Left lung (tissue), 10 donors: Measurements from ENCODE around the gene TXNDC8. TPM values are rescaled to one million over a fixed set of nuclear protein-coding genes. Genes with fewer than 3 reads are reported as not detected.

Experiments
- ATAC-seq: fragments of 200-7000 bp; cut with Tn5 transposase; one replicate; pipeline ENCODE4 v1.9.1; 2020; ENCODE audit warnings: moderate library complexity
- DNase-seq, 4 donors: peaks; one replicate each; pipeline ENCODE4 v3.0.0-alpha.2; 2013 to 2020
- H3K27ac ChIP-seq, 2 donors: fragments of 200-600 bp; sonication (generic) in 1 of 2; one replicate each; pipeline versions ENCODE4 v1.5.0 to v1.8.0; 2020 to 2021
- H3K27me3 ChIP-seq, 2 donors: fragments of 200-600 bp; sonication (generic) in 1 of 2; one replicate each; pipeline versions ENCODE4 v1.5.0 to v1.8.0; 2020 to 2021
- H3K36me3 ChIP-seq, 2 donors: fragments of 200-600 bp; sonication (generic) in 1 of 2; one replicate each; pipeline versions ENCODE4 v1.5.0 to v1.8.0; 2020 to 2021
- H3K4me1 ChIP-seq, 2 donors: fragments of 200-600 bp; one replicate each; pipeline ENCODE4 v1.8.0; 2021
- H3K4me3 ChIP-seq, 2 donors: fragments of 200-600 bp; sonication (generic) in 1 of 2; one replicate each; pipeline versions ENCODE4 v1.5.0 to v1.8.0; 2020 to 2021; ENCODE audit warnings: mild to moderate bottlenecking in 1 of 2
- H3K9me3 ChIP-seq, 2 donors: fragments of 200-600 bp; sonication (generic) in 1 of 2; one replicate each; pipeline versions ENCODE4 v1.5.0 to v1.8.0; 2020 to 2021
- intact Hi-C, 2 donors: fragments of 100-400 bp; cut with DNase I; formaldehyde crosslinking; loops; one replicate each; pipeline versions ENCODE4 v1.11.2 to v1.14.2; 2022
- polyA plus RNA-seq, 6 donors: library from polyadenylated mRNA; unstranded; fragments of 120-200 nt; gene quantifications; one replicate each; pipeline ENCODE4 v1.2.1, GENCODE V29; 2013; ENCODE audit not compliant: insufficient read length in 6 of 6
- total RNA-seq, 2 donors: library from RNA; stranded (reverse); fragmentation: NEBNext Ultra II Directional; extraction: Animal tissue kit (Norgen Biotek cat#: 25700); gene quantifications; one replicate each; pipeline ENCODE4 v1.2.1, GENCODE V29; 2021
- TF ChIP-seq, protein P1 (sequence below), 2 donors: fragments of 200-600 bp; sonication (generic) in 1 of 2; IDR thresholded peaks; one replicate each; pipeline versions ENCODE4 v1.5.0 to v1.8.0; 2021; ENCODE audit warnings: antibody characterized with exemption in 2 of 2
- donor health status: DM: no; HTN: yes; CAD: no.
- donor health status: DM: no; HTN: no; CAD: no.

The TXNDC8 gene
- total and polyA plus RNA-seq, 8 donors = not detected

DNA sequence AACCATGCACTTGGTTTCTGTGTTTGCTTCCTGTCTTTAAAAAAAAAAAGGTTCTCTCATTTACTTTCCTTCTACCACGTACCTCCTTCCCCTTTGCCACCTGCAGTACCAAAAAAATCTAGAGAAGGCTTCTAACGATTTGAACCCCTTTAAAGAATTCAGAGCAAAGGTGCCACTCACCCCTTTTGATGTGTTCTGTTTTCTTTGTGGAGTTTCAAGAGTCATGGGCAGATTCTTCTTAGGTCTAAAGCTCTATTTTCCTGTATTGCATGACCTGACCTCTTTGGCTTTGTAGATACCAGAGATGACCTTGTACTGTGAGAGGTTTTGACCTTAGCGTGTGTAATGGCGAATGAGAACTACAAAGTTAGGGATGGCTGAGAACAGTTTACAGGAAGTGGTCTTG, 29.0 kb downstream of the TXNDC8 start:
- H3K36me3 ChIP-seq = no peaks in the 10 kb centered on the region
- ATAC-seq (no peak), DNase-seq (no peak)
- peaks cover 0 to 15% of the 10 kb centered on the region in 2 donors for H3K9me3 ChIP-seq
- TF ChIP-seq, protein P1, sequence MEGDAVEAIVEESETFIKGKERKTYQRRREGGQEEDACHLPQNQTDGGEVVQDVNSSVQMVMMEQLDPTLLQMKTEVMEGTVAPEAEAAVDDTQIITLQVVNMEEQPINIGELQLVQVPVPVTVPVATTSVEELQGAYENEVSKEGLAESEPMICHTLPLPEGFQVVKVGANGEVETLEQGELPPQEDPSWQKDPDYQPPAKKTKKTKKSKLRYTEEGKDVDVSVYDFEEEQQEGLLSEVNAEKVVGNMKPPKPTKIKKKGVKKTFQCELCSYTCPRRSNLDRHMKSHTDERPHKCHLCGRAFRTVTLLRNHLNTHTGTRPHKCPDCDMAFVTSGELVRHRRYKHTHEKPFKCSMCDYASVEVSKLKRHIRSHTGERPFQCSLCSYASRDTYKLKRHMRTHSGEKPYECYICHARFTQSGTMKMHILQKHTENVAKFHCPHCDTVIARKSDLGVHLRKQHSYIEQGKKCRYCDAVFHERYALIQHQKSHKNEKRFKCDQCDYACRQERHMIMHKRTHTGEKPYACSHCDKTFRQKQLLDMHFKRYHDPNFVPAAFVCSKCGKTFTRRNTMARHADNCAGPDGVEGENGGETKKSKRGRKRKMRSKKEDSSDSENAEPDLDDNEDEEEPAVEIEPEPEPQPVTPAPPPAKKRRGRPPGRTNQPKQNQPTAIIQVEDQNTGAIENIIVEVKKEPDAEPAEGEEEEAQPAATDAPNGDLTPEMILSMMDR (IDR thresholded peaks at IDR 0.05) = no peak
- H3K27me3 ChIP-seq = no peaks in the 10 kb centered on the region
- intact Hi-C loops = no loop called here
- H3K27ac ChIP-seq = no peak overlapping the region
- no peak overlapping the region for H3K4me3 ChIP-seq
- H3K4me1 ChIP-seq = peaks cover 0 to 3% of the 10 kb centered on the region in 2 donors

- TF ChIP-seq, protein P1 (IDR thresholded peaks at IDR 0.05) = no peak
- H3K27me3 ChIP-seq = no peaks in the 10 kb centered on the region
- ATAC-seq = no peak
- peaks cover 0 to 10% of the 10 kb centered on the region in 2 donors for H3K9me3 ChIP-seq
- no peak overlapping the region for H3K4me3 ChIP-seq
- no peak for DNase-seq
- peaks cover 0 to 12% of the 10 kb centered on the region in 2 donors for H3K4me1 ChIP-seq
- no peaks in the 10 kb centered on the region for H3K36me3 ChIP-seq
- intact Hi-C loops = no loop called here
- H3K27ac ChIP-seq = no peak overlapping the region
Measured at GRCh38 chr9:110307191-110307590, 30.5 kb downstream of the TXNDC8 start.

DNA sequence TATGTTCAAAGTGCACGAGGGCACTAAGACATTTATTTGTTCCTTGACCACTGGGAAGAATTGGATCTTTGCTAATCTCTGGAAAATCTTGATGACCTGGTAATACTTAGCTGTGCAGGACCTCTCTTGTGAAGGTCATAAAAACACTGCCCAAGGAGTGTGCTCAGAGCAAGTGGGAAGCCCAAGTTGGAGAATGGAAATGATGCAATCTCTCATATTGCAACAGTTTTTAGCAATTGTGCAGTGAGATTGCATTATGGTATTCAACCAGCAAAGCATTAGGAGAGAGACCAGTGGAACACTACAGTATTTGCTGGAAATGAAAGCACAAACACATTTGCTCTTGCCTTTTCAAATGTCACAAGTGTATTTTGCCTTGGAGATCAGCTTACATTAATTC, 34.5 kb downstream of the TXNDC8 start:
- no peaks in the 10 kb centered on the region for H3K27me3 ChIP-seq
- H3K36me3 ChIP-seq = no peaks in the 10 kb centered on the region
- no peaks in the 10 kb centered on the region for H3K9me3 ChIP-seq
- TF ChIP-seq, protein P1 (IDR thresholded peaks at IDR 0.05) = no peak
- intact Hi-C loops = no loop called here
- peak overlapping the region in 1 of 2 donors; percentile 71 for H3K27ac ChIP-seq
- ATAC-seq (peak; percentile 26), DNase-seq (peak in 1 of 4 donors; percentile 4)
- H3K4me3 ChIP-seq = no peak overlapping the region
- H3K4me1 ChIP-seq = peaks cover 0 to 8% of the 10 kb centered on the region in 2 donors

DNA sequence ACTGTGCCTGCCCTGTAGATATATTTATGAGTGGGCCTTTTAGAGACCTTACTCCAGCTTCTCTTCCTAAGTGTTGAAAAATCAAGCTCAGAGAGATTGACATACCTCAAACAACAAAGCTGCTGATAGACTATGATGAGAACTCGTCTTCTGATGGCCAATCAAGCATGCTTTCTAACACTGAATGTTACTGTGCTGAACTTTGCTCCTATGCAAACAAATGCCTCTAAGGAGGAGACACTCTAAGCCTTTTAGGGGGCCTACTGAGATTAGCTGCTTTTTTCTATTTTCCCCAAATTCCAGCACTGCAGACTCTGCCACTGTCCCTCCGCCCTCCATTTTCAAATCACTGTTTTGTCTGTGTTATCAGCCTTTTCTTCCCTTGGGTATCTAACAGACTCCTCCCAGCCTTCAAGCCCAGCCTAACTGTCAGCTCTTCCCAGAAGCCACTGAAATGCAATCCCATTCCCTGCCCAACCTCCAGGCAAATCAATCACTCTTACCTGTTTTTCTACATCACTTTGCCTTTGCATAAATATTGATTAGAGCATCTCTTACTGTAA, 39.5 kb downstream of the TXNDC8 start:
- Histone ChIP-seq H3K36me3 (no peaks in the 10 kb centered on the region), H3K4me1 (peaks cover 0 to 5% of the 10 kb centered on the region in 2 donors), H3K4me3 (no peak overlapping the region), H3K27me3 (no peaks in the 10 kb centered on the region), H3K27ac (no peak overlapping the region), H3K9me3 (no peaks in the 10 kb centered on the region)
- intact Hi-C loops = no loop called here
- no peak for DNase-seq
- TF ChIP-seq, protein P1 (IDR thresholded peaks at IDR 0.05) = no peak
- ATAC-seq = no peak

DNA sequence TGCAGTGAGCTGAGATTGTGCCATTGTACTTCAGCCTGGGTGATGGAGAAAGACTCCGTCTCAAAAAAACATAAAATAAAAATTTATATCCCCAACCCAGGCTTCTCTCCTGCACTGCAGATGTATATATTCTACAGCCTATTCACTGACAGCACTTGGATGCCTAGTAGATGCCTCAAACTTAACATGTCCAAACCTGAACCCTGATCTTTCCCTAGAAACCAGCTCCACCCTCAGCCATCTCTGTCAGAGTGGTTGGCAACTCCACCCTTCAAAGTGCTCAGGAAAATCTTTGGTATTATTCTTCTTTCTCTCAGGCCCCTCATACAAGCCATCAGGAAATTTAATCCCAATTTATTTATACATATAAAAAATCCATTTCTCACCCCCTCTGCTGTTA, 44.4 kb downstream of the TXNDC8 start:
- intact Hi-C loops = no loop called here
- Histone ChIP-seq H3K27ac (no peak overlapping the region), H3K4me3 (no peak overlapping the region), H3K9me3 (no peaks in the 10 kb centered on the region), H3K4me1 (no peaks in the 10 kb centered on the region), H3K27me3 (no peaks in the 10 kb centered on the region), H3K36me3 (no peaks in the 10 kb centered on the region)
- TF ChIP-seq, protein P1 (IDR thresholded peaks at IDR 0.05) = no peak
- ATAC-seq = no peak
- DNase-seq = no peak
